ENCODE data around the gene KCNJ6. TPM values are rescaled to one million over a fixed set of nuclear protein-coding genes. Genes with fewer than 3 reads are reported as not detected.
A peak's percentile ranks its signal among the peaks of the same experiment; 100 is the strongest.

The KCNJ6 gene
- total RNA-seq, 1 donor from 2014 or later, result 0.64 TPM

DNA sequence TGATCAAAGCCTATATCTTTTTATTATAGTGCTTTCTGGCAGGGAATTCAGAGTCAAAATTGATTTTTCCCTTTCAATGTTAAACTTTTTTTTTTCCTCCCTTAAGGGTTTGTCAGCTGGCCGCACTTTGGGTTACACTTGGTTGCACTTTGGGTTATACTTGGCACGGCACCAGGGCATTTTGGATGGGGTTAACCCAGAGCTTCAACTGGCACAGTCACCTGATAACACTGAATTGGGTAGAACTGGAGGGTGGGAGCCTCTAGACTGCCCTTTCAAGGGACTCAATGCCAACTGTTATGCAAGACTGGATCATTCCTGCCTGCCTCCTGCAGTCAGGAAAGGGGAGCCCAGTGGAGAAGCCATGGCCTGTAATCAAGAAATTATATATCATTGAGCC, 211.5 kb downstream of the KCNJ6 start:
- Histone ChIP-seq H3K36me3 (no peaks in the 10 kb centered on the region), H3K27me3 (no peaks in the 10 kb centered on the region), H3K4me1 (no peaks in the 10 kb centered on the region), H3K9me3 (no peaks in the 10 kb centered on the region), H3K27ac (no peak overlapping the region), H3K4me3 (no peak overlapping the region)
- TF ChIP-seq, protein P1, sequence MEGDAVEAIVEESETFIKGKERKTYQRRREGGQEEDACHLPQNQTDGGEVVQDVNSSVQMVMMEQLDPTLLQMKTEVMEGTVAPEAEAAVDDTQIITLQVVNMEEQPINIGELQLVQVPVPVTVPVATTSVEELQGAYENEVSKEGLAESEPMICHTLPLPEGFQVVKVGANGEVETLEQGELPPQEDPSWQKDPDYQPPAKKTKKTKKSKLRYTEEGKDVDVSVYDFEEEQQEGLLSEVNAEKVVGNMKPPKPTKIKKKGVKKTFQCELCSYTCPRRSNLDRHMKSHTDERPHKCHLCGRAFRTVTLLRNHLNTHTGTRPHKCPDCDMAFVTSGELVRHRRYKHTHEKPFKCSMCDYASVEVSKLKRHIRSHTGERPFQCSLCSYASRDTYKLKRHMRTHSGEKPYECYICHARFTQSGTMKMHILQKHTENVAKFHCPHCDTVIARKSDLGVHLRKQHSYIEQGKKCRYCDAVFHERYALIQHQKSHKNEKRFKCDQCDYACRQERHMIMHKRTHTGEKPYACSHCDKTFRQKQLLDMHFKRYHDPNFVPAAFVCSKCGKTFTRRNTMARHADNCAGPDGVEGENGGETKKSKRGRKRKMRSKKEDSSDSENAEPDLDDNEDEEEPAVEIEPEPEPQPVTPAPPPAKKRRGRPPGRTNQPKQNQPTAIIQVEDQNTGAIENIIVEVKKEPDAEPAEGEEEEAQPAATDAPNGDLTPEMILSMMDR (IDR thresholded peaks at IDR 0.05), result no peak
- intact Hi-C loops (cut with DNase I), result no loop called here
- no peak for DNase-seq (ENCODE audit: low spot score in 2 of 2)

- H3K4me3 ChIP-seq, result no peak overlapping the region
- H3K4me1 ChIP-seq, result no peaks in the 10 kb centered on the region
- TF ChIP-seq, protein P1 (IDR thresholded peaks at IDR 0.05), result no peak
- intact Hi-C loops (cut with DNase I), result no loop called here
- H3K27ac ChIP-seq, result no peak overlapping the region
- DNase-seq (ENCODE audit: low spot score in 2 of 2), result no peak
- no peaks in the 10 kb centered on the region for H3K36me3 ChIP-seq
- H3K9me3 ChIP-seq, result no peaks in the 10 kb centered on the region
- H3K27me3 ChIP-seq, result no peaks in the 10 kb centered on the region
Observed at GRCh38 chr21:37702241-37702640, 214.0 kb downstream of the KCNJ6 start.

DNA sequence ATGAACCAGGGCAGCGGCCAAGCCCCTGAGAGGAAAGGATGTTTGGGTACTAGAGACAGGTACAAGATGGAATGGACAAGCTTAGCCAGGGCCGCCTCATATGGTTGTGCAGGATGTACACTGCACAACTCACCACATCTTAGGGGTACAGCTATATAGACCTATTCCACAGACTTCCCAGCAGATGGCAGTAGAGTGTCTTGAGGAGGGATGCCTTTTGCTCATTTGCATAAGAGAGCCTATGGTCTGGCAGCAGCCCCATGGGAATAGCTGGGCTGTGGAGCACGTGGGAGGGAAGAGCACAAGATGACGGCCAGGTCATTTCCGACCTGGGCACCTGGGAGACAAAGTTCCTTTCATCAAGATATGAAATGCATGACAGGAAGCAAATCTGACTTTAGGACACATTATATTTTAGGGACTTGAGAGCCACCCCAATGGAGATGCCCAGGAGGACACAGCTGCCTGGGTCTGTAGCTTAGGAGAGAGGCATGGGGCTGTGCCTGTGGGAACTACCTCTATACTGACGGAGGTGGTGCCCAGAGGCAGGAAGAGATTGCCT, 215.5 kb downstream of the KCNJ6 start:
- no peak for DNase-seq (ENCODE audit: low spot score in 2 of 2)
- Histone ChIP-seq H3K4me3 (no peak overlapping the region), H3K4me1 (no peaks in the 10 kb centered on the region), H3K27me3 (no peaks in the 10 kb centered on the region), H3K9me3 (no peaks in the 10 kb centered on the region), H3K27ac (no peak overlapping the region), H3K36me3 (no peaks in the 10 kb centered on the region)
- intact Hi-C loops (cut with DNase I), result no loop called here
- TF ChIP-seq, protein P1 (IDR thresholded peaks at IDR 0.05), result peak; percentile 48 to 67 (median 48)

DNA sequence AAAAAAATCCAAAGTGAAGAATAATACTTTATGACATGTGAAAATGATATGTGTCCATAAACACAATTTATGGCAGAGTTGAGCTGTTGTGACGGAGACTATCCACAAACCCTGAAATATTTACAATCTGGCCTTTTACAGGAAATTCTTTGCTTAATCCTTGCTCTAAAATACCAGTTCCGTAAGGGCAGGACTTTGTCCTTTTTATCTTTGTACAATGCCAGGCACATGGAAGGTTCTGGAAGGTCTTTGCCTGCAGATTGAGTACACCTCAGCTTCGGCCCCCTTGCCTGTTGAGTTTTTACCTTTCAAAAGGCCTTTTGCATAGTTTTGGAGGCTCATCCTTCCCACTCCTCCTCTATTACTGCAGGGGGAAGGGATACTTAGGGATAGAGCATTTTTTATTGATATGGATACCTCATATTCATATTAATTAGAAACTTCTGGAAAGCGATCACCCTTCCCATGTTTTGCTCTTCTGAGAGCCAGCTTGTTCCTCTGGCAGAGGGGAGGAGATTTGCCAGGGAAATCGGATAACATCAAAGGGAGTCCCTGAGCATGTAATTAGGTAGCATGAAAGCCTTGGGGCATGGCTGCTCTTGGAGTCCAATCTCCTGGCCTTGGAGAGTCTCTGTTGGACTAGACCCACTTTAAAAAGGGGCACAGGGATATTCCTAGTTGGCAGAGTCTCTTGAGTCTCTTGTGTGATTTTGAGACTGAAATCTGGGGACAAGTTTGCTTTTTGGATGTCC, 217.1 kb downstream of the KCNJ6 start:
- TF ChIP-seq, protein P1 (IDR thresholded peaks at IDR 0.05), result no peak
- no peak for DNase-seq (ENCODE audit: low spot score in 2 of 2)
- H3K36me3 ChIP-seq, result no peaks in the 10 kb centered on the region
- intact Hi-C loops (cut with DNase I), result no loop called here
- no peak overlapping the region for H3K4me3 ChIP-seq
- H3K4me1 ChIP-seq, result no peaks in the 10 kb centered on the region
- no peak overlapping the region for H3K27ac ChIP-seq
- H3K9me3 ChIP-seq, result no peaks in the 10 kb centered on the region
- no peaks in the 10 kb centered on the region for H3K27me3 ChIP-seq

GRCh38 chr21:37696936-37697335, 219.3 kb downstream of the KCNJ6 start:
- intact Hi-C loops (cut with DNase I), result no loop called here
- H3K27me3 ChIP-seq, result no peaks in the 10 kb centered on the region
- H3K4me1 ChIP-seq, result no peaks in the 10 kb centered on the region
- H3K9me3 ChIP-seq, result no peaks in the 10 kb centered on the region
- TF ChIP-seq, protein P1 (IDR thresholded peaks at IDR 0.05), result no peak
- no peak for DNase-seq (ENCODE audit: low spot score in 2 of 2)
- H3K4me3 ChIP-seq, result no peak overlapping the region
- no peaks in the 10 kb centered on the region for H3K36me3 ChIP-seq
- H3K27ac ChIP-seq, result no peak overlapping the region

All from ascending aorta (tissue), 2 donors.